Activated CD4-positive, alpha-beta T cell treated with anti-CD3 and anti-CD28 coated beads, Interleukin-2, amount 50 U/mL, for 48 hours (primary cell): ENCODE results near the gene OR9Q1.
"Not testable (repeated sequence)": the region's sequence is repeated elsewhere in the genome, so short reads cannot be mapped to it uniquely, and the experiment has no call there.

Source experiments
- DNase-seq, 2 experiments: peaks; one replicate each; pipeline ENCODE4 v3.0.0-alpha.2; 2020

The OR9Q1 gene

GRCh38 chr11:58135171-58135570, 111.5 kb downstream of the OR9Q1 start:
- no peak for DNase-seq

- DNase-seq, result no peak
These were observed 119.1 kb downstream of the OR9Q1 start for GRCh38 chr11:58142761-58143160.

GRCh38 chr11:58152781-58153180, 129.1 kb downstream of the OR9Q1 start:
- DNase-seq, result no peak

GRCh38 chr11:58164389-58164788, 140.7 kb downstream of the OR9Q1 start:
- no peak for DNase-seq

- DNase-seq, result no peak
These were observed 141.3 kb downstream of the OR9Q1 start for GRCh38 chr11:58164990-58165389.

- no peak for DNase-seq
These were observed 141.9 kb downstream of the OR9Q1 start for GRCh38 chr11:58165504-58166106.

- no peak for DNase-seq
These were observed 153.9 kb downstream of the OR9Q1 start for GRCh38 chr11:58177409-58178054.

- no peak for DNase-seq
These were observed 154.8 kb downstream of the OR9Q1 start for GRCh38 chr11:58178444-58178843.

GRCh38 chr11:58179648-58180047, 156.0 kb downstream of the OR9Q1 start:
- no peak for DNase-seq

GRCh38 chr11:58186938-58187337, 163.3 kb downstream of the OR9Q1 start:
- DNase-seq, result no peak

- DNase-seq, result no peak
These were observed 165.1 kb downstream of the OR9Q1 start, which contains the start of gene OR9Q2 for GRCh38 chr11:58188770-58189169. OR9Q2 (plus strand) TSS chr11:58189070; CDS start chr11:58190491, 1,421 bp downstream.

GRCh38 chr11:58192229-58192628, 168.5 kb downstream of the OR9Q1 start:
- DNase-seq, result no peak

GRCh38 chr11:58193391-58193790, 169.7 kb downstream of the OR9Q1 start:
- no peak for DNase-seq

- no peak for DNase-seq
These were observed 172.3 kb downstream of the OR9Q1 start for GRCh38 chr11:58195939-58196338.

- DNase-seq, result no peak
These were observed 175.6 kb downstream of the OR9Q1 start for GRCh38 chr11:58199271-58199670.

- no peak for DNase-seq
These were observed 180.4 kb downstream of the OR9Q1 start, which contains the start of gene OR1S2 for GRCh38 chr11:58204042-58204441. OR1S2 (minus strand) TSS chr11:58204142; CDS start chr11:58204142, 0 bp downstream.

- DNase-seq, result not testable (repeated sequence)
These were observed 188.7 kb downstream of the OR9Q1 start, which contains the start of gene OR1S1 for GRCh38 chr11:58212420-58212819. OR1S1 (plus strand) TSS chr11:58212720.

GRCh38 chr11:58216476-58216875, 192.8 kb downstream of the OR9Q1 start:
- no peak for DNase-seq

GRCh38 chr11:58222721-58223120, 199.0 kb downstream of the OR9Q1 start:
- DNase-seq, result no peak

- DNase-seq, result no peak
These were observed 204.4 kb downstream of the OR9Q1 start for GRCh38 chr11:58227956-58228615.
